ENCODE measurements around the gene PRKAR2B. TPM values are rescaled to one million over a fixed set of nuclear protein-coding genes. Genes with fewer than 3 reads are reported as not detected.
"Not testable (repeated sequence)": the region's sequence is repeated elsewhere in the genome, so short reads cannot be mapped to it uniquely, and the experiment has no call there.

PRKAR2B gene
- total RNA-seq, 2 experiments from 2014 or later = 1.3 to 1.4 TPM

DNA sequence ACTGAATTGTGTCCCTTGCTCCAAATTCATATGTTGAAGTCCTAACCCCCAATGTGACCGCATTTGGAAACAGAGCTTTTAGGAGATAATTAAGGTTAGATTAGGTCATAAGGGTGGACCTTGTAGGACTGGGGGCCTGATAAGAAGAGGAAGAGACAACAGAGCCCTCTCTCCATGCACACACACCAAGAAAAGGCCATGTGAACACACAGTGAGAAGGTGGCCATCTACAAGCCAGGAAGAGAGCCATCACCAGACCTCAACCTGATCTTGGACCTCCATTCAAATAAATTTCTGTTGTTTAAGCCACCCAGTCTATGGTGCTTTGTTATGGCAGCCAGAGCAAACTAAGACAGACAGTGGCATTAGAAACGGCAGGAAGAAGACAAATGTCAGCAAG is 12.5 kb upstream of the PRKAR2B start:
- no peaks in the 10 kb centered on the region for H3K27me3 Mint-ChIP-seq
- intact Hi-C loops (cut with micrococcal nuclease) = no loop called here
- H3K36me3 Mint-ChIP-seq = no peaks in the 10 kb centered on the region
- ChIA-PET CTCF (no interaction called here), POLR2A (no interaction called here)
- H3K4me3 Mint-ChIP-seq = no peak overlapping the region
- no peak overlapping the region for H3K27ac Mint-ChIP-seq
- H3K4me1 Mint-ChIP-seq (ENCODE audit: low read depth) = no peaks in the 10 kb centered on the region
- peaks cover 3% of the 10 kb centered on the region for H3K9me3 Mint-ChIP-seq
- no peak for DNase-seq

DNA sequence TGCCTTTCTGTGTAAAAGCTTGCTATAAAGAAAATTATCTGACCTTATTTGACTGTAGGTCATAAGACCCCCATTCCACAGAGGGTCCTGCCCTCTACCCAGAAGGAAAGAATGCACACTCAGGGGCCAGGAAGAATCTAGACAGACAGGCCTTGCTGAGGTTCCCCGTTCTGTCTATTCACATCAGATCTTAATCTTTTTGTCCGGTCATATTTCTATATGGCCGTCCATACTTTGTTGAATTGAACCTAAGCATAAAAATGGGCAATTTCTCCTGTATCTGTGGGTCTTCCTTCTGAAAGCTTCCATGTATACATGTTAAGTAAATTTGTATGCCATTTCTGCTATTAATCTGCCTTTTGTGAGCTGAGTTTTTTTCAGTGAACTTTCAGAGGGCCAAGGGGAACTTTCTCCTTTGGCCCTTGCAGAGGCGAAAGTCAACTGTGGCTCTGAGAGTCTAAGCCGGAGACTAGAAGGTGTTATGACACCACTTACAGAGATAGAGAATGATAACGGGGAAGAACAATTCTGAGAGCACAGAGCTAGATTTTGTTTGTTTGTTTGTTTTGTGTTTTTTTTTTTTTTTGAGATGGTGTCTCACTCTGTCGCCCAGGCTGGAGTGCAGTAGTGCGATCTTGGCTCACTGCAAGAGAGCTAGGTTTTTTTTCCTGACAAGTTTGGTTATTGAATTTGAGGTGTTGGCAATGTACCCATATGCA is 11.6 kb upstream of the PRKAR2B start:
- no peak for DNase-seq
- CTCF ChIA-PET = no interaction called here
- Mint-ChIP-seq H3K27me3 (no peaks in the 10 kb centered on the region), H3K9me3 (peaks cover 3% of the 10 kb centered on the region), H3K27ac (no peak overlapping the region), H3K4me1 (ENCODE audit: low read depth) (no peaks in the 10 kb centered on the region), H3K36me3 (no peaks in the 10 kb centered on the region), H3K4me3 (no peak overlapping the region)
- POLR2A ChIA-PET = no interaction called here
- intact Hi-C loops (cut with micrococcal nuclease) = no loop called here

DNA sequence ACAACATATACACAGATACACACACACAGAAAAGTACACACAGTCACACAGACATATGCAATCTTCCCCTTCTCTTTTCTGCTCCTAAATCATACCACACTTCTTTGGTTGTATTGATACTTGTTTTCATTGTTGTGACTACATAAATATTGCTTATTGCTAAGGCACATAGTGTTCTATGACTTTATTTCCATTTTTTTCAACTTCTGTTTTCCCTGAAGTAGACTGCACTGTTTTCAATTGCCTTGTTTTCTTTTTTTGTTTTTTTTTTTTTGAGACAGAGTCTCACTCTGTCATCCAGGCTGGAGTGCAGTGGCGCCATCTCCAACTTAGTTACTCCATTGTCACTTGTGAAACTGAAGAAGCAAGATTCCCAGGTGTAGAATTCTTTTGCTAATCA is 10.0 kb upstream of the PRKAR2B start:
- ChIA-PET POLR2A (no interaction called here), CTCF (no interaction called here)
- peaks cover 3% of the 10 kb centered on the region for H3K9me3 Mint-ChIP-seq
- no peak overlapping the region for H3K4me3 Mint-ChIP-seq
- H3K36me3 Mint-ChIP-seq = no peaks in the 10 kb centered on the region
- H3K4me1 Mint-ChIP-seq (ENCODE audit: low read depth) = peaks cover under 1% of the 10 kb centered on the region
- no peak overlapping the region for H3K27ac Mint-ChIP-seq
- H3K27me3 Mint-ChIP-seq = no peaks in the 10 kb centered on the region
- intact Hi-C loops (cut with micrococcal nuclease) = no loop called here
- no peak for DNase-seq

DNA sequence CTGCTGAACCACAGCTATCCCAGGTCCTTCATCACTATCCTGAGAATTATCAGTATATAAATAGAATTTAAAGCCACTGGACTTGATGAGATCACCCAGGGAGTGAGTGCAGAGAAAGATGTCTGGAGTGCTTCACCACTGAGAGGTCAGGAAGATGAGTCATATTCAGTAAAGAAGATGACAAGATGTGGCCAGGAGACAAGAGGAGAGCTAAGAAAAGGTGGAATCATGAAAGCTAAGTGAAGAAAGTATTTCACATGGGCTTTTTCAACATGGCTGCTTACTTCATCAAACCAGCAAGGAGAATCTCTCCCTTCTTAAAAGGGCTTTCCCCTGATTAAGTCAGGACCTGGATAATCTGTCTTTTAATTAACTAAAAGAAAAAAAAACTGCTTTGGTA is 9.1 kb upstream of the PRKAR2B start:
- ChIA-PET CTCF (no interaction called here), POLR2A (no interaction called here)
- no peaks in the 10 kb centered on the region for H3K36me3 Mint-ChIP-seq
- no peak for DNase-seq
- peaks cover 3% of the 10 kb centered on the region for H3K9me3 Mint-ChIP-seq
- peaks cover 8% of the 10 kb centered on the region for H3K4me1 Mint-ChIP-seq (ENCODE audit: low read depth)
- H3K4me3 Mint-ChIP-seq = no peak overlapping the region
- intact Hi-C loops (cut with micrococcal nuclease) = no loop called here
- H3K27ac Mint-ChIP-seq = no peak overlapping the region
- H3K27me3 Mint-ChIP-seq = no peaks in the 10 kb centered on the region

DNA sequence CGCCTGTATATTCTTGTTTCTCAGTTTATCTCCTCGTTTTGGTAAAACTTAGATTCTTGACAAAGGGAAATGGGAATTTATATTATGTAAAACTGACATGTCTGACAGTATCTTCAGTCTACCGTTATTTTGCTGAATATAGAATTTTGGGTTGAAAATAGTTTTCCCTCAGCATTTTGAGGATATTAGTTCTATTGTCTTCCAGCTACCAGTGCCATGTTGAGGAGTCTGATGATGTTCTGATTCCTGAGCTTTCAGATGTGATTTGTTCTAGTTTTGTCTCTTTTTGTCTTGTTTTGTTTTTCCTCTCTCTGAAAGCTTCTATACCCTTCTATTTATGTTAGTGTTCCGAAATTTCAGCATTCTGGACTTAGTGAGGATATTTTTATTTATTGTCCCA is 8.0 kb upstream of the PRKAR2B start:
- Mint-ChIP-seq H3K9me3 (peaks cover 3% of the 10 kb centered on the region), H3K36me3 (no peaks in the 10 kb centered on the region), H3K27ac (no peak overlapping the region), H3K4me1 (ENCODE audit: low read depth) (peaks cover 8% of the 10 kb centered on the region), H3K27me3 (no peaks in the 10 kb centered on the region), H3K4me3 (no peak overlapping the region)
- CTCF ChIA-PET = no interaction called here
- intact Hi-C loops (cut with micrococcal nuclease) = no loop called here
- DNase-seq = no peak
- POLR2A ChIA-PET = no interaction called here

DNA sequence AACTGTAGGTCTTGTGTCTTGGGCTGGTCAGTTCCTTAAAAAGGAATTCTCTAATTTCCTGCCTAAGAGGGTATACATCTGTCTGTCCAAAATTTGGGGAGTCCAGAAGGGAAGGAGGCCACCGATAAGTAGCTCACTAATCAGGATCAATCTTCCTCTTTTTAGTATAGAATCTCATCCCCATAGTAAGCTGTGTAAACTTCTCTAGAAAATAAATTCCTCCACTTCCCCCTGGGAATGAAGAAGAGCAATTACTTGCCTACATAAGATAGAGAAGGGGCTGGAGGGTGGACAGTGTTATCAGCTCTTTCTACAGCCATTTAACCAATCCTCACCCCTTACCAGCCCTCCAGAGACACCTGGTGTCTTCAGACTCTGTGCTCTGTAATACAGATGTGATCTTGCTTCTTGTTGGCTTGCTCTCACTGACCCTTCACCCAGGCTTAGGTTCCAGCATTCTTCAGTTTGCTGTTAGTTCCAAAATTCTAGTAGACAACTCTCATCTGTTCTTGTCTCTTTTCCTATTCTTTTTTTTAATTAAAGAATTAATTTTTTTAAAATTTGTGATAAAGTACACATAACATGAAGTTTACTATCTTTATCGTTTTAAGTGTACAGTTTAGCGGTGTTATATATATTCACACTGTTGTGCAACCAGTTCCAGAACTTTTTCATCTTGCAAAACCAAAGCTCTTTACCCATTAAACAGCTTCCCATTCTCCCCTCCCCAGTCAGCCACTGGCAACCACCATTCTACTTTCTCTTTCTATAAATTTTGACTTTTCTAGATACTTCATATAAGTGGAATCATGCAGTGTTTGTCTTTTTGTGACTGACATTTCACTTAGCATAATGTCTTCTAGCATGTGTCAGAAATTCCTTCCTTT is 6.5 kb upstream of the PRKAR2B start:
- no peak for DNase-seq
- Mint-ChIP-seq H3K4me1 (ENCODE audit: low read depth) (peaks cover 8% of the 10 kb centered on the region), H3K27ac (no peak overlapping the region), H3K9me3 (peaks cover 3% of the 10 kb centered on the region), H3K27me3 (no peaks in the 10 kb centered on the region), H3K36me3 (no peaks in the 10 kb centered on the region), H3K4me3 (no peak overlapping the region)
- CTCF ChIA-PET = interaction anchor here (0.6 kb wide), 1 partner anchor 241 kb away, joined by 3 read pairs; no protein-coding TSS in a partner anchor
- POLR2A ChIA-PET = no interaction called here
- intact Hi-C loops (cut with micrococcal nuclease) = no loop called here

DNA sequence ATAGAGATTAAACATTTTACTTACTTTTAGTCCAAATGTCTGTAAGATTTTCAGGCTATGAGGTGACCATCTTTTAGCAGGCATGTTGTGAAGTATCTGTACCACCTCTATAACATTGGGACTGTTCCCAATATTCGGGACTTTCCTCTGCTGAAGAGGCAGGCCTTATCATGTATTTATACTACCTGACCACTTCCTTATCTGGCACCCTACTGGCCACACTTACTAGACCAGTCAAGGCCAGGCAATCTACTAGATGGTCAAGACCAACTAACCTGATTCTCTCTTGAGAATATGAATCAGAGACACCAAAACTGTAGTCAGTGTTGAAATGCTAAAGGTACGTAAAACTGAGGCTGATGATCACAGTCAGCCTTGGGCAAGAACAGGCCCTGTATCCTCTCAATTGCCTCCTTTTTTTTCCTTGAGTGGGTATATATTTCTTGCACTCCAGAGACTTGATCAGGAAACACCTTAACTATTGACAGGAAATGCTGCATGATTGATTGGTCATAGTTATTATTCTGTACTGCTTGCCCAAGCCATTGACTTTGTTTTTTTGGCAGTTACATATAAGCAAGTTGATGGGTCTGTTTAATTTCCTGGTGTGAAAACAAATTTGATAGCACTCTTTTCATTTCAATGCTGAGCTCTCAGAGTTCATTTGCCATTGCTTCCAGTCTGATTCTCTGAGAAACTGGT is 5.2 kb upstream of the PRKAR2B start:
- H3K4me3 Mint-ChIP-seq = no peak overlapping the region
- H3K4me1 Mint-ChIP-seq (ENCODE audit: low read depth) = peaks cover 12% of the 10 kb centered on the region
- peaks cover 3% of the 10 kb centered on the region for H3K9me3 Mint-ChIP-seq
- POLR2A ChIA-PET = no interaction called here
- no peak for DNase-seq
- peaks cover 3% of the 10 kb centered on the region for H3K27me3 Mint-ChIP-seq
- no peak overlapping the region for H3K27ac Mint-ChIP-seq
- H3K36me3 Mint-ChIP-seq = no peaks in the 10 kb centered on the region
- CTCF ChIA-PET = interaction anchor here (1.0 kb wide), 1 partner anchor 124 kb away, joined by 3 read pairs; no protein-coding TSS in a partner anchor
- intact Hi-C loops (cut with micrococcal nuclease) = no loop called here

DNA sequence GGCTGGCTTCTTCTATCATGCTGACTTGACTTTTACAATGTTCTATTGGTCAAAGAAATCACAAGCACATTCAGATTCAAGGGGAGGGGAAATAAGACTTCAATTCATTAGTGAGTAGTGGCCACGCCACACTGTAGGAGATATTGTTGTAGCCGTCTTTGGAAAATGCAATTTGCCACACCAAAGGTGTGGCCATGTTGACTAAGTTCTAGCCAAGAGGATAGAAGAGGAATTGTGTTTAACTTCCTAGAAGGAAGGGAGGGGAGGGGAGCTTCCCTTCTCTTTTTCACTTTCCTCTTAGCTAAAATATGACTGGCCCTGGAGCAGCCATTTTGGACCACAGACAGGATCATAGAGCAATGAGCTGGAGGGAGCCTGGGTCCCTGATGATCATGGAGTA is 3.4 kb upstream of the PRKAR2B start:
- Mint-ChIP-seq H3K4me1 (ENCODE audit: low read depth) (peaks cover 19% of the 10 kb centered on the region), H3K4me3 (no peak overlapping the region), H3K36me3 (no peaks in the 10 kb centered on the region), H3K27me3 (peaks cover 13% of the 10 kb centered on the region), H3K9me3 (peaks cover 3% of the 10 kb centered on the region), H3K27ac (no peak overlapping the region)
- DNase-seq = no peak
- ChIA-PET CTCF (no interaction called here), POLR2A (no interaction called here)
- intact Hi-C loops (cut with micrococcal nuclease) = loop anchor here (2.0 to 10.0 kb wide), 2 partner anchors 174 to 246 kb away; no protein-coding TSS in a partner anchor

DNA sequence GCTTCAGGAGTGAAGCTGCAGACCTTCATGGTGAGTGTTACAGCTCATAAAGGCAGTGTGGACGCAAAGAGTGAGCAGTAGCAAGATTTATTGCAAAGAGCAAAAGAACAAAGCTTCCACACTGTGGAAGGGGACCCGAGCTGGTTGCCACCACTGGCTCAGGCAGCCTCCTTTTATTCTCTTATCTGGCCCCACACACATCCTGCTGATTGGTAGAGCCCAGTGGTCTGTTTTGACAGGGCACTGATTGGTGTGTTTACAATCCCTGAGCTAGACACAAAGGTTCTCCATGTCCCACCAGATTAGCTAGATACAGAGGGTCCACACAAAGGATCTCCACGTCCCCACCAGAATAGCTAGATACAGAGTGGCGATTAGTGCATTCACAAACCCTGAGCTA is 2.7 kb upstream of the PRKAR2B start:
- H3K9me3 Mint-ChIP-seq, H3K36me3 Mint-ChIP-seq, H3K27ac Mint-ChIP-seq, H3K4me3 Mint-ChIP-seq, POLR2A ChIA-PET, DNase-seq: not testable (repeated sequence)
- CTCF ChIA-PET = interaction anchor here (0.5 kb wide), 1 partner anchor 96 kb away, joined by 3 read pairs; no protein-coding TSS in a partner anchor
- Mint-ChIP-seq H3K4me1 (ENCODE audit: low read depth) (peaks cover 19% of the 10 kb centered on the region), H3K27me3 (peaks cover 18% of the 10 kb centered on the region)
- intact Hi-C loops (cut with micrococcal nuclease) = loop anchor here (2.0 to 10.0 kb wide), 2 partner anchors 175 to 247 kb away; no protein-coding TSS in a partner anchor

DNA sequence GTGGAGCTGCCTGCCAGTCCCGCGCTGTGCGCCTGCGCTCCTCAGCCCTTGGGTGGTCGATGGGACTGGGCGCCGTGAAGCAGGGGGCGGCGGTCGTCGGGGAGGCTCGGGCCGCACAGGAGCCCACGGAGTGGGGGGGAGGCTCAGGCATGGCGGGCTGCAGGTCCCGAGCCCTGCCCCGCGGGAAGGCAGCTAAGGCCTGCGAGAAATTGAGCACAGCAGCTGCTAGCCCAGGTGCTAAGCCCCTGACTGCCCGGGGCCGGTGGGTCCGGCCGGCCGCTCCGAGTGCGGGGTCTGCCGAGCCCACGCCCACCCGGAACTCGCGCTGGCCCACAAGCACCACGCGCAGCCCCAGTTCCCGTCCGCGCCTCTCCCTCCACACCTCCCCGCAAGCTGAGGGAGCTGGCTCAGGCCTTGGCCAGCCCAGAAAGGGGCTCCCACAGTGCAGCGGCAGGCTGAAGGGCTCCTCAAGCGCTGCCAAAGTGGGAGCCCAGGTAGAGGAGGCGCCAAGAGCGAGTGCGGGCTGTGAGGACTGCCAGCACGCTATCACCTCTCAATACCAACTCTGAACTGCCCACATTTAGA is 2.1 kb upstream of the PRKAR2B start:
- intact Hi-C loops (cut with micrococcal nuclease) = loop anchor here (10.0 kb wide), 1 partner anchor 248 kb away; no protein-coding TSS in a partner anchor

DNA sequence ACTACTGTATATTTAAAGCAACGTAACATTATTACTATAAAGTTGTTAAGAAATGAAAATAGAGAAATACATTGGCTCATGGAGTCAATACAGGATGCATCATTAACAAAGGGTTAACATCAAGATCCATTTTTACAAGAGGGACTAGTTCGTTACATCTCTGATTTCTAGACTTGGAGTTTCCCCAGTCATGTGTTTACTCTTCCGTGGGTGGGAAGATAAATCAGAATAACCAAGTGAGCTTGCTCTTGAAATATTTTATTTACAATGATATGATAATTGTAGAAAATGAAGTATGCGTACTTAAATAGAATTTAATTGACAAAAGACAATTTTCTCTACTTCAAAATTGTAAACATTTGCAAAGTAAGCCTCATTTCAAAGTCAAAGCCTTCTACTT is 1.0 kb upstream of the PRKAR2B start:
- DNase-seq = no peak
- CTCF ChIA-PET = no interaction called here
- intact Hi-C loops (cut with micrococcal nuclease) = loop anchor here (10.0 kb wide), 1 partner anchor 249 kb away; no protein-coding TSS in a partner anchor
- Mint-ChIP-seq H3K4me3 (no peak overlapping the region), H3K9me3 (no peaks in the 10 kb centered on the region), H3K36me3 (no peaks in the 10 kb centered on the region), H3K4me1 (ENCODE audit: low read depth) (peaks cover 19% of the 10 kb centered on the region), H3K27ac (no peak overlapping the region), H3K27me3 (peaks cover 34% of the 10 kb centered on the region)
- POLR2A ChIA-PET = no interaction called here

More for the DNA sequence above, 2.1 kb upstream of the PRKAR2B start:
- CTCF ChIA-PET = interaction anchor here (0.5 kb wide), 1 partner anchor 96 kb away, joined by 3 read pairs; no protein-coding TSS in a partner anchor
- H3K27ac Mint-ChIP-seq, DNase-seq, H3K4me3 Mint-ChIP-seq, H3K36me3 Mint-ChIP-seq, POLR2A ChIA-PET, H3K9me3 Mint-ChIP-seq: not testable (repeated sequence)
- Mint-ChIP-seq H3K27me3 (peaks cover 24% of the 10 kb centered on the region), H3K4me1 (ENCODE audit: low read depth) (peaks cover 19% of the 10 kb centered on the region)

DNA sequence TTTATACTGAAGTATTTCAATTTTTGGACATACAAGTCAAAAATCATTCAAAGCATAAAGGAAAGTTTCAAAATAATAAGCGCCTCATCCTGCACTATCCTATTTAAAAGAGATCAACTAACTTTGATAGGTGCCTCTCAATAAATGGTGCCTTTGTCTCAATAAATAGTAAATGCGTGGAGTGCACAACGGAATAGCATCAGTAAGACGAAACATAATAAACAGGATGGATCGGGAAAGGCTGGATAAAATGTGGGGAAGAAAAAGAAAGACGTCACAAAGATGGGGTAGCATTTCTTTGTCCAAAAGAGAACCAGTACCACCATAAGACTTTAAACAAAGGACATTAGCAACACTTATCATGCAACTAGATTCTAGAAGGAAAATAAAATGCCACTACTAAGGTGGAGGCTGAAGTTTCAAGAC is 571 bp upstream of the PRKAR2B start:
- Mint-ChIP-seq H3K4me3 (peak overlapping the region; percentile 59), H3K9me3 (no peaks in the 10 kb centered on the region), H3K27ac (no peak overlapping the region), H3K36me3 (no peaks in the 10 kb centered on the region), H3K4me1 (ENCODE audit: low read depth) (peaks cover 19% of the 10 kb centered on the region), H3K27me3 (peaks cover 37% of the 10 kb centered on the region)
- no peak for DNase-seq
- POLR2A ChIA-PET = no interaction called here
- intact Hi-C loops (cut with micrococcal nuclease) = loop anchor here (10.0 kb wide), 1 partner anchor 249 kb away; no protein-coding TSS in a partner anchor
- CTCF ChIA-PET = no interaction called here

Data from activated CD4-positive, alpha-beta memory T cell treated with anti-CD3 and anti-CD28 coated beads for 36 hours (primary cell).